ENCODE measurements around the gene PARL.

DNA sequence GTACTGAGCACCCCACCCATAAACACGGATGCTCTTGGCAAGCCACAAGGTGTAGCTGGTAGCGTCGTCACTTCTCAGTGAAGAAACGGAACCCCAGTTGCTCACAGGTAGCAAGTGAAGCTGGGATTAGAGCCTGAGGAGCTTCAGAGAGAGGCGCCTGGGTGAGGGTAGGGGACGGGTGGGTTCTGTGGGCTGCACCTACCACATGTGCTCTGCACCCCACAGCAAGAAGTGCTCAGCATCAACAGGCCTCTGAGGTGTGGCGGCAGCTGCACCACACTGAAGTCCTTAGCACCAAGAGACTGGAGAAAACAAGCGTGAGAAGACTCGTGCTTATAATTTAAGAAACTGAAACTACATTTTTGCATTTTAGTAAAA is 69.1 kb downstream of the PARL start:
- TF ChIP-seq POLR2AphosphoS5 (IDR thresholded peaks at IDR 0.05; ENCODE audit: borderline replicate concordance, low read depth, low read length) = no peak
- TF ChIP-seq EZH2 (IDR thresholded peaks at IDR 0.05) = no peak
- no peak for TF ChIP-seq FOXP2 (optimal IDR thresholded peaks at IDR 0.05; ENCODE audit: control extremely low read depth, extremely low read length, insufficient read depth)
